Ascending aorta (tissue), 2 donors: Measurements from ENCODE around the gene STK35. TPM values are rescaled to one million over a fixed set of nuclear protein-coding genes. Genes with fewer than 3 reads are reported as not detected.

Source experiments
- DNase-seq, 2 donors: peaks; one replicate each; pipeline ENCODE4 v3.0.0-alpha.2; 2019; ENCODE audit warnings: low spot score in 2 of 2
- H3K27ac ChIP-seq, 2 donors: fragments of 200-600 bp; sonication (generic); one replicate each; pipeline ENCODE4 v1.5.1; 2016 to 2017; ENCODE audit warnings: mild to moderate bottlenecking in 1 of 2
- H3K27me3 ChIP-seq: fragments of 200-600 bp; sonication (generic); one replicate; pipeline ENCODE4 v1.5.1; 2017
- H3K36me3 ChIP-seq, 2 donors: fragments of 200-600 bp; sonication (generic); one replicate each; pipeline ENCODE4 v1.5.1; 2016
- H3K4me1 ChIP-seq, 2 donors: fragments of 200-600 bp; sonication (generic); one replicate each; pipeline ENCODE4 v1.5.1; 2016 to 2017; ENCODE audit warnings: mild to moderate bottlenecking in 1 of 2
- H3K4me3 ChIP-seq, 2 donors: fragments of 200-600 bp; sonication (generic); one replicate each; pipeline ENCODE4 v1.5.1; 2016 to 2017; ENCODE audit warnings: mild to moderate bottlenecking in 1 of 2
- H3K9me3 ChIP-seq, 2 donors: fragments of 200-600 bp; sonication (generic); one replicate each; pipeline ENCODE4 v1.5.1; 2016
- intact Hi-C: fragments of 100-400 bp; cut with DNase I; formaldehyde crosslinking; loops from one replicate; pipeline ENCODE4 v1.15.1; 2023
- total RNA-seq: library from RNA; depleted of rRNA; stranded (reverse); fragments of >200 nt; gene quantifications from one replicate; pipeline ENCODE4 v1.1.0, GENCODE V29; 2016
- TF ChIP-seq, protein P1 (sequence below), 3 experiments: fragments of 200-600 bp in 2 of 3; fragments of 450-650 bp in 1 of 3; sonication (generic) in 2 of 3; IDR thresholded peaks; one replicate each; pipeline ENCODE4 v1.5.1; 2016 to 2019; ENCODE audit warnings: antibody characterized with exemption in 3 of 3, mild to moderate bottlenecking in 1 of 3, moderate library complexity in 1 of 3

STK35 gene
- total RNA-seq, 1 donor from 2014 or later = 11.2 TPM

DNA sequence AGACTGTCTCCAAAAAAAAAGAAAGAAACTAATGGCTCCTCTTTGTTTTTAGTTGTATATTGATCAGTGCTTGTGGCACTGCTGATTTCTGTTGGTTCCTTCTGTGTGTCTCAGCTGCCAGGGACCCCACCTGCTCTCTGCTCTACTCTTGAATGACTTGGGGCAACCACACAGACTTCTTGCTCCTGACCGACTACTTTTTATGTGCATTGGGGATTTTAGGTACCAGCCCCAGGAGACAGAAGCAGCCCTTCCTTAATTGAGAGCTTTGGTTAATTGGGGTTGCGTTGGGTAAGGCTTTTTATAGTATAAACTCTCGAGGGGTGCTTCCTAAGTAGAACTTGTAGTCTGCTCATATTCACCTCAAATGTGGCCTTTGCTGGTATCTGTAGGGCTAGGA, 6.9 kb downstream of the STK35 start:
- TF ChIP-seq, protein P1, sequence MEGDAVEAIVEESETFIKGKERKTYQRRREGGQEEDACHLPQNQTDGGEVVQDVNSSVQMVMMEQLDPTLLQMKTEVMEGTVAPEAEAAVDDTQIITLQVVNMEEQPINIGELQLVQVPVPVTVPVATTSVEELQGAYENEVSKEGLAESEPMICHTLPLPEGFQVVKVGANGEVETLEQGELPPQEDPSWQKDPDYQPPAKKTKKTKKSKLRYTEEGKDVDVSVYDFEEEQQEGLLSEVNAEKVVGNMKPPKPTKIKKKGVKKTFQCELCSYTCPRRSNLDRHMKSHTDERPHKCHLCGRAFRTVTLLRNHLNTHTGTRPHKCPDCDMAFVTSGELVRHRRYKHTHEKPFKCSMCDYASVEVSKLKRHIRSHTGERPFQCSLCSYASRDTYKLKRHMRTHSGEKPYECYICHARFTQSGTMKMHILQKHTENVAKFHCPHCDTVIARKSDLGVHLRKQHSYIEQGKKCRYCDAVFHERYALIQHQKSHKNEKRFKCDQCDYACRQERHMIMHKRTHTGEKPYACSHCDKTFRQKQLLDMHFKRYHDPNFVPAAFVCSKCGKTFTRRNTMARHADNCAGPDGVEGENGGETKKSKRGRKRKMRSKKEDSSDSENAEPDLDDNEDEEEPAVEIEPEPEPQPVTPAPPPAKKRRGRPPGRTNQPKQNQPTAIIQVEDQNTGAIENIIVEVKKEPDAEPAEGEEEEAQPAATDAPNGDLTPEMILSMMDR (IDR thresholded peaks at IDR 0.05) = no peak
- Histone ChIP-seq H3K36me3 (peaks cover 0 to 8% of the 10 kb centered on the region in 2 donors), H3K4me1 (peaks cover 0 to 38% of the 10 kb centered on the region in 2 donors), H3K4me3 (no peak overlapping the region), H3K27ac (no peak overlapping the region), H3K9me3 (no peaks in the 10 kb centered on the region), H3K27me3 (no peaks in the 10 kb centered on the region)
- intact Hi-C loops = loop anchor here (10.0 kb wide), 3 partner anchors 174 to 1564 kb away; partner anchors contain the start of genes CSNK2A1 and FAM110A
- no peak for DNase-seq

- Histone ChIP-seq H3K27me3 (no peaks in the 10 kb centered on the region), H3K4me1 (peaks cover 0 to 38% of the 10 kb centered on the region in 2 donors), H3K4me3 (no peak overlapping the region), H3K9me3 (no peaks in the 10 kb centered on the region), H3K27ac (peak overlapping the region in 1 of 2 donors; percentile 5), H3K36me3 (peaks cover 0 to 8% of the 10 kb centered on the region in 2 donors)
- intact Hi-C loops = loop anchor here (10.0 kb wide), 3 partner anchors 174 to 1564 kb away; partner anchors contain the start of genes CSNK2A1 and FAM110A
- TF ChIP-seq, protein P1 (IDR thresholded peaks at IDR 0.05) = no peak
- no peak for DNase-seq
Measured at GRCh38 chr20:2108987-2109386, 7.4 kb downstream of the STK35 start.

DNA sequence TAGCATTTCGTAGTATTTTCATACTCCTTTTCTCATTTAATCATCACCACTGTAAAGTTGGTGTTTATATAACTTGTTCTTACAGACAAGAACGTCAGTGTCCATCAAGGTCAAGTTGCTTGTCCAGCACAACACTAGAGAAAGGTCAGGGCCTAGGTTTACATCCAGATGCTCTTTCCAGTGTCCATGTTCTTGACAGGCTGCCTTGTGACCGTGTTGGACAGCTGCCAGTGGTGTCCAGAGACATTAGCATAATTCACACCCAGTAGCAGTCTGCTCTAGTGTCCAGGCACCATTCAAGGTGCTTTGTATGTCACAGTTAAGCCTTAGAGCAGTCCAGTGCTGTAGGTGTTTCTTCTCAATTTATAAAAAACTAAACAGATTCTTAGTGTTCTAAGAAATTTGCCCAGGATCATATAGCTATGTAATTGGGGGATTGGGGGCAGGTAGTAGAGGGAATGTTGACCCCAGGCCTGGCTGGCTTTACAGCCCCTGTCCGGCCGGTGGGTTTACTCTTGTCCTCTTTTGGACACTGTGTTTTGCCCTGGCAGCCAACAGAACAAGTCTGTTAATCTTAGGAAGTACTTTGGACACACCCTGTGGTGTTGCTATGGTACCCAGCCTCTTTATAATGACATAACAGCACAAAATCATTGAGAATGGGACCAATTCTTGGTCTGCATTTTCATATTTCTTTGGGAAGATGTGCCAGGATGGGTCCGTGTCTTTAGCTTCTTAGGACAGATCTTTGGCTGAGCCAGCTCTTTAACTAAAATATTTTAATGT, 8.0 kb downstream of the STK35 start:
- intact Hi-C loops = loop anchor here (10.0 kb wide), 3 partner anchors 175 to 1565 kb away; partner anchors contain the start of genes CSNK2A1 and FAM110A
- TF ChIP-seq, protein P1 (IDR thresholded peaks at IDR 0.05) = no peak
- no peak overlapping the region for H3K4me3 ChIP-seq
- peak in 1 of 2 donors; percentile 62 for DNase-seq
- peaks cover 0 to 32% of the 10 kb centered on the region in 2 donors for H3K4me1 ChIP-seq
- H3K27me3 ChIP-seq = no peaks in the 10 kb centered on the region
- H3K27ac ChIP-seq = peak overlapping the region in 1 of 2 donors; percentile 5
- peaks cover 0 to 8% of the 10 kb centered on the region in 2 donors for H3K36me3 ChIP-seq
- no peaks in the 10 kb centered on the region for H3K9me3 ChIP-seq

GRCh38 chr20:2112910-2113309, 11.3 kb downstream of the STK35 start:
- H3K9me3 ChIP-seq = no peaks in the 10 kb centered on the region
- DNase-seq = peak in 1 of 2 donors; percentile 12
- no peaks in the 10 kb centered on the region for H3K27me3 ChIP-seq
- H3K27ac ChIP-seq = no peak overlapping the region
- peaks cover 0 to 20% of the 10 kb centered on the region in 2 donors for H3K4me1 ChIP-seq
- H3K36me3 ChIP-seq = peaks cover 14 to 16% of the 10 kb centered on the region in 2 donors
- intact Hi-C loops = no loop called here
- TF ChIP-seq, protein P1 (IDR thresholded peaks at IDR 0.05) = no peak
- H3K4me3 ChIP-seq = no peak overlapping the region

GRCh38 chr20:2114127-2114959, 12.7 kb downstream of the STK35 start:
- Histone ChIP-seq H3K36me3 (peaks cover 18 to 22% of the 10 kb centered on the region in 2 donors), H3K4me3 (no peak overlapping the region), H3K4me1 (peaks cover 0 to 10% of the 10 kb centered on the region in 2 donors), H3K27ac (no peak overlapping the region), H3K9me3 (no peaks in the 10 kb centered on the region), H3K27me3 (no peaks in the 10 kb centered on the region)
- peak in 1 of 2 donors; percentile 39 for DNase-seq
- intact Hi-C loops = no loop called here
- TF ChIP-seq, protein P1 (IDR thresholded peaks at IDR 0.05) = no peak
